ENCODE results near the gene PRR23A.

DNA sequence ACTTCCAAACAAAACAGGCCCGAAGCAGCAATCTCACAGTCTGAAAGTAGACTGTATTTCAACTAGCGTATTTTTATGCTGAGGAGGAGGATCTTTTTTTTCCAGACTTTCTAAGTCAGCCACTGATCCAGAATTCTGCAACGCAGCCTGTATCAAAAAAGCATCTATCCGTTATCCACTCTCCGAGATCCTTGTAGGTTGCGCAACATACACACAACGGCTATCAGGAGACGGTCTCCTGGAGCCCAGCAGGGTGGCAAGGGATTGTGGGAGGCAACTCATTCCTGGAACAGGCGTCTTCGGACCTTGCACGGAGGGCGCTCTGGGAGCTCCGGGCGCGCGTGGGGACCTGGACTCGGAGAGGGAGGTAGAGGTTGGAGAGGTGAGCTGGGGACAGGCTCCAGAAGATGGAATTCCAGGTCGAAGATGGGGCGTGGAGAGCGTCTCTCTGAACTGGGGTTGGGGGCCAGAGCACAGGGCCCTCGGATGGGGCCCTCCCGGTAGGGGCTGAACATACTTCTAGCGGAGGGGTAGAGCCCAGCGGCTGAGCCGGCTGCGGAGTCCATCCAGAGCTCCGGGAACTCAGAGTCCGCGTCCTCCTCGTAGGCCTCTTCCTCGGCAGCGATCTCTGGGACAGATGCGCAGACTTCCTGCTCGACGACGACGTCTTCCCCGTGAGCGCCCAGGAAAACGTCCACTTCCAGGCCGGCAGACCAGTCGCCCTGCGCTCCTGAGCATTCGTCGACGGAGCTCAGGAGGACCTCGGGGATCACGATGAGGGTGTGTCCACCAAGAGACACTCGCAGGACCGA lies 37.7 kb upstream of the PRR23A start:
- no peak for TF ChIP-seq SUZ12 (IDR thresholded peaks at IDR 0.05; ENCODE audit: extremely low read depth, insufficient read depth, insufficient read length)
- TF ChIP-seq ZNF274 (IDR thresholded peaks at IDR 0.05; ENCODE audit: low read depth, low read length), result no peak

All from NT2/D1 (cell line).